ENCODE measurements around the gene ELAVL1. TPM values are rescaled to one million over a fixed set of nuclear protein-coding genes. Genes with fewer than 3 reads are reported as not detected.
A peak's percentile ranks its signal among the peaks of the same experiment; 100 is the strongest.

Gene ELAVL1
- total RNA-seq, 1 experiment from 2014 or later, result 87.2 TPM

DNA sequence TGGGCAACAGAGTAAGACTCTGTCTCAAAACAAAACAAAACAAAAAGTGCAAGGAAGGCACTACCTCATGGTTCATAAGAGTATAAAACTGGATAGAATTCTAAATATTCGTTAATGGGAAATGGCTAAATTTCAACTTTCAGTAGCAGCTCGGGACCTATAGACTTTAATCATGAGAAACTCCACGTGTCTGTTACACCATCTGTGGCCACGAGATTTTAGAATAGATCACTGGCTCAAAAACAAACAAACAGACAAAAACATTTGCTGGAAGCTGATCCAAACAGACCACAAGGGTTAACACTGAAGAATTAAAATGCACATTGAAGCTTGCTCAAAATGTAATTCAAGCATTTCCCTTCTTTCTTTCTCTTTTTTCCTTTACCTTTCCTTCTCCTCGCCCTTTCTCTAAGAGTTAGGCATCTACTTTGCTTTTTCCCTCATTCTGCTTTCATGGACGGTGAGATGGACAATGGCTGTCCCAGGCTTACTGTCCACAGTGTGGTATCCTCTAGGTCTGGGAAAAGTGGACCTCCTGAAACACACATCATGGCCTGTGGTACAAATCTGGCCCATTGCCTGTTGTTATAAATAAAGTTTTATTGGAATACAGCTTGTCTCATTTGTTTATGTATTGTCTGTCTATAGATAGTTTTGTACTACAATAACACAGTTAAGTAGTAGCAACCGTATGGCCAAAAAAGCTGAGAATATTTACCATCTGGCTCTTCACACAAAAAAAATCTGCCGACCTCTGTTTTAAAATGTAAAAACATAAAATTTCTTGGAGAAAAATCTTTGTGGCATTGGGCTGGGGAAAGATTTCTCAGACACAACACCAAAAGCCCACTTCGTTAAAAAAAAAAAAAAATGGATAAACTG, 10.3 kb downstream of the ELAVL1 start:
- ATAC-seq, result no peak
- Histone ChIP-seq H3K9me2 (replicated peaks; ENCODE audit: low read length) (no peaks in the 10 kb centered on the region), H3K79me2 (ENCODE audit: low read length) (peaks cover 99% of the 10 kb centered on the region), H3K27ac (ENCODE audit: low read length) (peak overlapping the region; percentile 89), H3K4me2 (ENCODE audit: low read length) (no peak overlapping the region), H4K20me1 (ENCODE audit: low read length) (peaks cover 20% of the 10 kb centered on the region), H3K9ac (ENCODE audit: low read length) (no peak overlapping the region), H3K36me3 (ENCODE audit: low read depth, low read length) (peaks cover 19% of the 10 kb centered on the region), H2AFZ (ENCODE audit: low read length) (no peak overlapping the region), H3K27me3 (ENCODE audit: low read length) (no peaks in the 10 kb centered on the region), H3K9me3 (ENCODE audit: low read length) (no peaks in the 10 kb centered on the region), H3K4me3 (ENCODE audit: low read length) (no peak overlapping the region), H3F3A (ENCODE audit: low read length, unreplicated experiment) (peaks cover 5% of the 10 kb centered on the region), H3K4me1 (ENCODE audit: insufficient read depth, low read length) (peaks cover 40% of the 10 kb centered on the region)
- ChIA-PET CTCF (interaction anchor here (1.2 kb wide), 1 partner anchor 51 kb away, joined by 6 read pairs; no protein-coding TSS in a partner anchor), POLR2A (ENCODE audit: unreplicated experiment) (interaction anchor here (0.6 kb wide), 1 partner anchor 10 kb away, joined by 3 read pairs; no protein-coding TSS in a partner anchor)
- TF ChIP-seq EZH2phosphoT487 (IDR thresholded peaks at IDR 0.05; ENCODE audit: borderline replicate concordance, low read length) (no peak), EZH2 (IDR thresholded peaks at IDR 0.05; ENCODE audit: low read length, unreplicated experiment) (no peak)
- TF ChIP-seq, protein P1, sequence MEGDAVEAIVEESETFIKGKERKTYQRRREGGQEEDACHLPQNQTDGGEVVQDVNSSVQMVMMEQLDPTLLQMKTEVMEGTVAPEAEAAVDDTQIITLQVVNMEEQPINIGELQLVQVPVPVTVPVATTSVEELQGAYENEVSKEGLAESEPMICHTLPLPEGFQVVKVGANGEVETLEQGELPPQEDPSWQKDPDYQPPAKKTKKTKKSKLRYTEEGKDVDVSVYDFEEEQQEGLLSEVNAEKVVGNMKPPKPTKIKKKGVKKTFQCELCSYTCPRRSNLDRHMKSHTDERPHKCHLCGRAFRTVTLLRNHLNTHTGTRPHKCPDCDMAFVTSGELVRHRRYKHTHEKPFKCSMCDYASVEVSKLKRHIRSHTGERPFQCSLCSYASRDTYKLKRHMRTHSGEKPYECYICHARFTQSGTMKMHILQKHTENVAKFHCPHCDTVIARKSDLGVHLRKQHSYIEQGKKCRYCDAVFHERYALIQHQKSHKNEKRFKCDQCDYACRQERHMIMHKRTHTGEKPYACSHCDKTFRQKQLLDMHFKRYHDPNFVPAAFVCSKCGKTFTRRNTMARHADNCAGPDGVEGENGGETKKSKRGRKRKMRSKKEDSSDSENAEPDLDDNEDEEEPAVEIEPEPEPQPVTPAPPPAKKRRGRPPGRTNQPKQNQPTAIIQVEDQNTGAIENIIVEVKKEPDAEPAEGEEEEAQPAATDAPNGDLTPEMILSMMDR (conservative IDR thresholded peaks at IDR 0.05; ENCODE audit: low read depth, low read length), result no peak
- intact Hi-C loops (cut with micrococcal nuclease), result no loop called here
- no TSS peak for BruUV-seq (replicated peaks)
- no peak for DNase-seq

DNA sequence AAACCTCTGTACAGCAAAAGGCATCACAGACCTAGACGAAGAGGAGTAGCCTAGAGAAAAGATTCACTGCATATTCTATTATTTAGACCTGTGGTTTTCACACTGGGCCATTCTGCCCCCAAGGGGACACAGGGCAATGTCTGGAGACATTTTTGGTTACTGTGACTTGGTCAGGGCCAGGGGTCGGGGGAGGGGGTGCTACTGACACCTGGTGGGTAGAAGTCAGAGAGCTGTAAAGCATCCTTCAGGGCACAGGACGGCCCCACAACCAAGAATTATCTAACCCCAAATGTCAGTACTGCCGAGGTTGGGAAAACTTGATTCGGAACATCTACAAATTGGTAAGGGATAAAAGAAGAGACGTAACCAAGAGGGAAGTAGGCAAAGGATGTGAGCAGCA, 11.3 kb downstream of the ELAVL1 start:
- no TSS peak for BruUV-seq (replicated peaks)
- peaks cover 12% of the 10 kb centered on the region; the same call in 1 of the 2 replicates for H4K20me1 ChIP-seq (ENCODE audit: low read length)

More for the DNA sequence above, 11.3 kb downstream of the ELAVL1 start:
- intact Hi-C loops (cut with micrococcal nuclease), result no loop called here
- TF ChIP-seq EZH2phosphoT487 (IDR thresholded peaks at IDR 0.05; ENCODE audit: borderline replicate concordance, low read length), result no peak
- TF ChIP-seq, protein P1 (conservative IDR thresholded peaks at IDR 0.05; ENCODE audit: low read depth, low read length), result peak; percentile 48; the same call in 1 of the 2 replicates
- ChIA-PET POLR2A (ENCODE audit: unreplicated experiment) (no interaction called here), CTCF (no interaction called here)
- Histone ChIP-seq H3K4me1 (ENCODE audit: insufficient read depth, low read length) (peaks cover 49% of the 10 kb centered on the region), H3F3A (ENCODE audit: low read length, unreplicated experiment) (peaks cover 5% of the 10 kb centered on the region), H3K27me3 (ENCODE audit: low read length) (no peaks in the 10 kb centered on the region), H3K36me3 (ENCODE audit: low read depth, low read length) (peaks cover 21% of the 10 kb centered on the region), H3K79me2 (ENCODE audit: low read length) (peaks cover 95% of the 10 kb centered on the region), H2AFZ (ENCODE audit: low read length) (no peak overlapping the region), H3K9me2 (replicated peaks; ENCODE audit: low read length) (no peaks in the 10 kb centered on the region), H3K27ac (ENCODE audit: low read length) (peak overlapping the region; percentile 89), H3K9ac (ENCODE audit: low read length) (peak overlapping the region; percentile 72), H3K4me3 (ENCODE audit: low read length) (no peak overlapping the region), H3K9me3 (ENCODE audit: low read length) (no peaks in the 10 kb centered on the region), H3K4me2 (ENCODE audit: low read length) (no peak overlapping the region)
- ATAC-seq (no peak), DNase-seq (no peak)
